Kidney capillary endothelial cell (primary cell): Measurements from ENCODE around the gene TMEM181.
"Not testable (repeated sequence)": the region's sequence is repeated elsewhere in the genome, so short reads cannot be mapped to it uniquely, and the experiment has no call there.

Experiments
- DNase-seq: peaks from one replicate; pipeline ENCODE4 v3.0.0-alpha.2; 2018; ENCODE audit warnings: low spot score

The TMEM181 gene

GRCh38 chr6:158538741-158539140 lies 21.1 kb upstream of the TMEM181 start:
- DNase-seq: no peak

GRCh38 chr6:158539413-158539812 lies 20.5 kb upstream of the TMEM181 start:
- DNase-seq: no peak

DNA sequence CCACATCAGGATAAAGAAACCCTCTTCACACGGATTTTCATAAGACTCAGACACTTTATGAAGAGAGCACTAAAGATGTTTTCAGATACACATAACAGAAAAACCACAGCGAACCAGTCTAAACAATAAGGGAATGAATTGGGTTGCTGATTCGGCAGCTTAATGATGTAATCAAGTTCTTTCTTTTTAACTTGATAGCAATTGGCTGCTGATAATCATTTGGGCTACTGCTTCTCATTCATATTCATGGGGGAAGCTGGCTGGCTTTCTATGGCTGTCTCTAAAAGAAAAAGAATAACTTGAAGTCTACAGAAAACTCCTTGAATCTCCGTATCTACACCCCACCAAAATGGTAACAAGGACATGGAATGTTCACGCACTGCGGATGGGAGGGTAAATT lies 20.0 kb upstream of the TMEM181 start:
- DNase-seq: no peak

DNA sequence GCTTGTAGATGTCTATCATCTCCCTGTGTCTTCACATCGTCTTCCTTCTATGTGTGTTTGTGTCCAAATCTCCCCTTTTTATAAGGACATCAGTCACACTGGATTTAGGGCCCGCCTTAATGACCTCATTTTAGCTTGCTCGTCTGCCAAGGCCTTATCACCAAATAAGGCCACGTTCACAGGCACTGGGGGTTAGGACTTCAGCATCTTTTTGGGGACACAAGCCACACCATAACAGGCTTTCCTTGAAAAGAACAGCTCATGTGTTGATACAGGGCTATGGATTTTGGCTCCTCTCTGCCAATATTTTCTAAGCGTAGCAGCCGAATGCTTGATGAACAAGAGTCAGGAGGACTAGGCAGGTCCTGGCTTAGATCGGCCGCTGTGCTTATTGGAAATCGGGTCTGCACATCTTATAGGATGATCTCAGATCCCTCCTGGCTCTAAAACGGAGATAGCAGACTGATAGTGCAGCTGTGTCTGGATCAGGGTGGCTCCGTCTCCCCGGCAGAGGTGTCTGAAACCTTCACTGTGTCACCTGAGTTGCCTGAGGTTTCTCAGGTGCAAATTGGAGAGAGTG lies 16.2 kb upstream of the TMEM181 start:
- DNase-seq: no peak

GRCh38 chr6:158544428-158544827 lies 15.5 kb upstream of the TMEM181 start:
- DNase-seq: no peak

DNA sequence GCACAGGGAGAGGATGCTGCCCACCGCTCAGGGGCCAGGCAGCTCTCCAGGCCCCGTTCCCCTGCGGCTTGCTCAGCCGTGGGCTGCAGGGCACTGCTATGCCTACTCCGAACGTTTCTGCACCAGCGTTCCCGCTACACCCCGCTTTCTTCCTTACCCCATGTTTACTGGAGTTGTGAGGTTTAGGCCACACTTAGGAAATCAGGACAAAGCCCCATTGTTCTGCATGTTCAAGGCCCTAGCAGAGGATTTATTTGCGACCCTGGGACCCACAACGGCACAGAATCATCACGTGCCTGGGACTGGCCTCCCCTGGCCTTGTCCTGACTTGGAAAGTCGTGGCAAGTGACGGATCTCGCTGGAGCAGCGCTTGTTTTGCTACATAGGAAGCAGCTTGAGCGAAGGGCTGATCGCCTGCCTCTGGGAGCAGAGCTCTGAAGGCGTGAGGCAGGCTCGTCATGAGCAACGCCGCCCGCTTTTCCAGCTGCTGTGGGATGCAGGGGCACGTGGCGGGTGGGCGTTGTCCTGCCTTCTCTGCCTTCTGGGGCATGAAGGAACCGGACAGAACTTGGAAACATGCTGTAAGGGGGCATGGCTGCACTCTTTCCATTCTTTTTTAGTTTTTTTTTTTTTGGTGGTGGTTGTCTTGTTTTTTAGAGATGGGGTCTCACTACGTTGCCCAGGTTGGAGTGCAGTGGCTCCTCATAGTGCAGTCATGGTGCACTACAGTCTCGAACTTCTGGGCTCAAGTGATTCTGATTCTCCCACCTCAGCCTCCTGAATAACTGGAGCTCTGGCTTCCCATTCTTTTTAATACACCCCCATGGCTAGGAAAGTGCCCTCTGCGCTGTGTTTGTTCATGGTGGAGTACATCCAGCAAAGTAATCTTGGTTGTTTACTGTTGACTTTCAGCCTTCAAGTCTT lies 14.6 kb upstream of the TMEM181 start:
- no peak for DNase-seq

GRCh38 chr6:158548418-158549161 lies 11.3 kb upstream of the TMEM181 start:
- DNase-seq: no peak

DNA sequence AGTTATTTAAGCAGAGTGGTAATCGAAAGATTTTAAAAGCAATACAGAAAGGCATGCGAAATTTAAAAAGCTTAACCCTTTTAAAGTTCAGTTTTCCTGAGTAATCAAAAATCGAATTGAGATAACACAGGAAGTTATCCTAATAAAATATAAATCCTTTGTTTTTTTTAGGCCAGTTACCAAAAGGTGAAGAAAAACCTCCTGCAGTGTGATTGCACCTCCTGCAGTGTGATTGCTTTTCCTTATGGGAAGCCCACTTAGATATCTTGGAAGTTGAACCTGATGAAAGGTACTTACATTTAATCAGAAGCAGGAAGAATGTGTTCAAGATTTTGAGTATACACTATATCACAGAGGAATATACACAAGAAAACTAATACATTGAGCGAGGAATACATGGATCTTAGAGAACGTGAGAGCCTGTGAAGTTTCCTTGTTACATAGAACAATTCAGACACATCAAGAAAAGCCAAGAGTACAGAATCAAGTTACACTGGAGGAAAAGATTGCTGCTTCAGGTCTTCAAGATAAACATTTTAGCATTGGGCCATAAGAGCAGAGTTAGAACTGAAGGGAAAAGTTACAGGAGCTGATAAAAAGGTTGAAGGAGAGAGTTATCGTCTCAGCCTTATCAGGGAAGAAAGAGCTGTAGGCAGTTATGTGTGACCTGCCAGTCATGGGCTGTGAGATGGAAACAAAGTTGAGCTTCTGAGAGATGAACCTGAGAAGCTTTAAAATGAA lies 7.7 kb upstream of the TMEM181 start:
- no peak for DNase-seq

DNA sequence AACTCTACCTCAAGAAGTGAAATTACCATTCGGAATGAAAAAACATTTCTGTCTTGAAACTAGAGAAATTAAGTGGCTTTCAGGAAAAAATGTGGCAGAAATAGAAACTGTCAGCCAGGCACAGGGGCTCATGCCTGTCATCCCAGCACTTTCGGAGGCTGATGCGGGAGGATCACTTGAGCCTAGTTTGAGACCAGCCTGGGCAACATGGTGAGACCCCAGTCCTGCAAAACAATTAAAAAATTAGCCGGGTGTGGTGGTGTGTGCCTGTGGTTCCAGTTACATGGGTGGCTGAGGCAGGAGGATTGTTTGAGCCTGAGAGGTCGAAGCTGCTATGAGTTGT lies 7.1 kb upstream of the TMEM181 start:
- DNase-seq: no peak

- DNase-seq: no peak
These were observed 5.1 kb upstream of the TMEM181 start for GRCh38 chr6:158554611-158555361.

DNA sequence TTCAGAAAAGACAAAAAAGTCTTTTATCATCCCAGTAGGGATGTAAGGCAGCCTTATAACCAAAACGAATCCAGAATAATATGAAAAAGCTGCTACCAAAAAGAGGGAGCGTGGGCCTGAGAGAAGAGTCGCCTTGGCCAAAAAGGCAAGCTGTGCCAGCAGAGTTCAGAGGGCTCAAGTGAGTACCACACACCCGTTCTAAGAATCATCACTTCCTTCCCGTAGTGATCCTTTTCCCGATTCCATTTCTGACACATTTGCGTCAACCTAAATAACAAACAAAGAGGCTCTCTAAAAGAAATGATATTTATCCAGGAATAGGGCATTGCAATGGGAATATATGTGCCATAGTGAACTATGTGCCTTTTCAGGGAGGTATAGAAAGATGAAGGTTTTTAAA lies 3.8 kb upstream of the TMEM181 start:
- peak; percentile 68 for DNase-seq

GRCh38 chr6:158557110-158557509 lies 2.8 kb upstream of the TMEM181 start:
- DNase-seq: not testable (repeated sequence)

- DNase-seq: no peak
These were observed 2.0 kb upstream of the TMEM181 start for GRCh38 chr6:158557927-158558326.

GRCh38 chr6:158558415-158559306 lies 1.2 kb upstream of the TMEM181 start:
- DNase-seq: no peak

DNA sequence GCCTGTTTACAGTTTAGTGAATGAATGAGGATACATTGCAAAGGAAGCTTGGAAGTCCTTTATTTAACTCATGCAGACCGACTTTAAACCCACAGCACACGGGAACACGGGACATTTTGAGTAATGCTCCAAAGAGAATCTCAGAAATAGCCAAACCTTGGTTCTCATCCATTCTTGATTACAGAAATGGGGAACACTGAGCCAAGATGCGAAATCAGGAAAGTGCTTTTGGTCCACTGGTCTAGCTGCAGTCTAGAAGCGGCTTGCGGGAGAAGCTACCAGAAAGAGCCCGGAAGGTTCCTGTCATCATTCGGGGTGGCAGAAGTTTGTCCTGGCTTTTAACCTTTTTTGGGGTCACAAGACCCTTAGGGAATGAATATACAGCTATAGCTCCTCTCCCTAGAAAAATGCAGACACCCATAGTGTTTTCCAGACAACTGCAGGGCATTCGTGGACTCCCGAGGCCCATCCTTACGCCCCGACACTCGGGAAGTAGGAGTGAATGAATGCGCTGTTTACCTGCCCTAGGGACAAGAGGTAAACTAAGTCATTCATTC lies 475 bp upstream of the TMEM181 start:
- DNase-seq: no peak

- no peak for DNase-seq
These were observed 987 bp downstream of the TMEM181 start for GRCh38 chr6:158560836-158561320.

DNA sequence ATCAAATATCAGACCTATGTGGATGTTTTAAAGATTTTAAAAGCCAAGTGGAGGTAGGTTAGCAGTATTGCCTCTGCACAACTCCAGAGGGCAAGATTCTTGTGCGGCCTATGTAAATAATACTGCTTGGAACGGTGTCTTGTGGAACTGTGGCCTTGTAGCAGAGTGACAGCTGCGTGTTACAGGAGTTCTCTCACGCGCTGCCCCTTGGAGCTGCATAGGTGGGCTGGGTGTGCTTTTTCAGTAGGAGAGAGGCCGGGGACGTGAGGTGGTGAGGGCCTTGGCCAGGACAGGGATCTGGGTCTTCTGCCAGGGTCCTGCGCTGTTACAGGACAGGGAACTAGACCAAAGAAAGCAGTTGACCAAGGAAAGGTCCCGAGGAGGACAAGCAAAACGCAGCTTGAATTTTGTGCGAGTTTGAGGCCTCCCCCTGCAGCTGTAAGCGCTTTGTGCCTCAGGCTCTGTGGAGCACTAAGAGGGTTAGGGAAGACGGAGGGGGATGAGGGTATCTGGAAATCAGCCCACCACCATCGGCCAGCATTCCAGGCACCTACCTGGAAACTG lies 1.5 kb downstream of the TMEM181 start:
- DNase-seq: no peak

- DNase-seq: no peak
These were observed 2.0 kb downstream of the TMEM181 start for GRCh38 chr6:158561938-158562337.

DNA sequence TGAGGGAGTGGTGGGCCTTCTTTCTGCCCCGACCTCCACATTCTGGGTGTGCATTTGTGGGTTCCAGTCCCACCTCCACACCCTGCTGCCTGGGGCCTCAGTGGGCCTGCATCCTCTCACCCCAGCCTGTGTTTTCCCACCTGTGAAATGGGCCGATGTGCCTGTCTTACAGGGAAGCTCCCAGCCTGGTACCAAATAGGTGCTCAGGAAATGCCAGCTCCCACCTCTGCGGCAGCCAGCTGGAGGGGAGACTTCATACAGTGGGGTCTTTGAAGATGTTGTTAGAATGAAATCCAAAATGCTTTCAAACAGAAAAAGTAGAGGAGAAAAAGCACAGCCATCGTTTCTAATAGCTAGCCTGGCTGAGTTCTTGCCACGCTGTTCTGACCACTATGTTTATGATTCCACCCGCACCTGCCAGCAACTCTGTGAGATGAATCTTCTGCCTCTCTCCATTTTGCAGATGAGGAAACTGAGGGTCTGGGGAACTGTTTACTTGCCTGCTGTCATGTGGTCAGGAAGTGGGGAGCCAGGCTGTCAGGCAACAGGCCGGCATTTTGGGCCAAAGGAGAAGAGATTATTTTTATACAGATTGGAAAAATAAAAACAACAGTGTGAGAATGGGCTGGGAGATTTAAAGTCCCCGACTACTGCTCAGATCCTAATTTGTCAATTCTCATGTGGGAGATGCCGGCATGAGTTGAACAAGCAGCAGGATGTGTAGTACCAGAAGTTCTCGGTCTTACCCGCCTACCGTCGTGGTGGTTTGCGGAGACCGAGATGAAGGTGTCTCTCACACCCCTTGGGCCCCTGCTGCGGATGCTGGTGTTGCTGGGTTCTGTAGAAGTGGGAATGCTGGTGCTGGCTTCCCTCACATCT lies 4.6 kb downstream of the TMEM181 start:
- DNase-seq: no peak
